AG09309 (cell line): ENCODE data around the gene APOBEC3F.

Experiments used
- DNase-seq: peaks from one replicate; pipeline ENCODE4 v3.0.0-alpha.2; 2010; ENCODE audit warnings: low read depth
- H3K4me3 ChIP-seq: 2 replicates; pipeline ENCODE4 v1.5.1; 2011; ENCODE audit warnings: mild to moderate bottlenecking, low read depth, low read length, moderate library complexity; ENCODE audit not compliant: control insufficient read depth
- TF ChIP-seq, protein P1 (sequence below): IDR thresholded peaks from 2 replicates; pipeline ENCODE4 v1.5.1; 2011; ENCODE audit warnings: mild to moderate bottlenecking, low read depth, low read length, inconsistent platforms; ENCODE audit not compliant: insufficient read depth, control insufficient read depth; ENCODE audit errors: missing control alignments

Gene APOBEC3F

DNA sequence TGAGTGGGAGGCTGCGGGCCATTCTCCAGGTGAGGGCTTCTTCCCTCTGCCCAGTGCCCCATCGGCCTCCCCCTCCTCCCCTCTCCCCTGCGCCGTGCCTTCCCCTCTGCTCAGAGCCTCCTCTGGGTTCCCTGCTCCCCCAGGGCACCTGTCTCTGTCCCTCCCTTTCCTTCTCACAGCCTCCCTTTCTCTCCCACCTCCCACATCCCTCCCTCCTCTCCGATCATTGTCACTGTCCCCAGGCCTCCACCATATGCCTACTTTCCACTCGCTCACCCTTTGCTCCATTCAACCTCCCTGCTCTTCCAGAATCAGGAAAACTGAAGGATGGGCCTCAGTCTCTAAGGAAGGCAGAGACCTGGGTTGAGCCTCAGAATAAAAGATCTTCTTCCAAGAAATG lies 46.4 kb downstream of the APOBEC3F start:
- DNase-seq: no peak
- no peak overlapping the region for H3K4me3 ChIP-seq
- TF ChIP-seq, protein P1, sequence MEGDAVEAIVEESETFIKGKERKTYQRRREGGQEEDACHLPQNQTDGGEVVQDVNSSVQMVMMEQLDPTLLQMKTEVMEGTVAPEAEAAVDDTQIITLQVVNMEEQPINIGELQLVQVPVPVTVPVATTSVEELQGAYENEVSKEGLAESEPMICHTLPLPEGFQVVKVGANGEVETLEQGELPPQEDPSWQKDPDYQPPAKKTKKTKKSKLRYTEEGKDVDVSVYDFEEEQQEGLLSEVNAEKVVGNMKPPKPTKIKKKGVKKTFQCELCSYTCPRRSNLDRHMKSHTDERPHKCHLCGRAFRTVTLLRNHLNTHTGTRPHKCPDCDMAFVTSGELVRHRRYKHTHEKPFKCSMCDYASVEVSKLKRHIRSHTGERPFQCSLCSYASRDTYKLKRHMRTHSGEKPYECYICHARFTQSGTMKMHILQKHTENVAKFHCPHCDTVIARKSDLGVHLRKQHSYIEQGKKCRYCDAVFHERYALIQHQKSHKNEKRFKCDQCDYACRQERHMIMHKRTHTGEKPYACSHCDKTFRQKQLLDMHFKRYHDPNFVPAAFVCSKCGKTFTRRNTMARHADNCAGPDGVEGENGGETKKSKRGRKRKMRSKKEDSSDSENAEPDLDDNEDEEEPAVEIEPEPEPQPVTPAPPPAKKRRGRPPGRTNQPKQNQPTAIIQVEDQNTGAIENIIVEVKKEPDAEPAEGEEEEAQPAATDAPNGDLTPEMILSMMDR: no peak

DNA sequence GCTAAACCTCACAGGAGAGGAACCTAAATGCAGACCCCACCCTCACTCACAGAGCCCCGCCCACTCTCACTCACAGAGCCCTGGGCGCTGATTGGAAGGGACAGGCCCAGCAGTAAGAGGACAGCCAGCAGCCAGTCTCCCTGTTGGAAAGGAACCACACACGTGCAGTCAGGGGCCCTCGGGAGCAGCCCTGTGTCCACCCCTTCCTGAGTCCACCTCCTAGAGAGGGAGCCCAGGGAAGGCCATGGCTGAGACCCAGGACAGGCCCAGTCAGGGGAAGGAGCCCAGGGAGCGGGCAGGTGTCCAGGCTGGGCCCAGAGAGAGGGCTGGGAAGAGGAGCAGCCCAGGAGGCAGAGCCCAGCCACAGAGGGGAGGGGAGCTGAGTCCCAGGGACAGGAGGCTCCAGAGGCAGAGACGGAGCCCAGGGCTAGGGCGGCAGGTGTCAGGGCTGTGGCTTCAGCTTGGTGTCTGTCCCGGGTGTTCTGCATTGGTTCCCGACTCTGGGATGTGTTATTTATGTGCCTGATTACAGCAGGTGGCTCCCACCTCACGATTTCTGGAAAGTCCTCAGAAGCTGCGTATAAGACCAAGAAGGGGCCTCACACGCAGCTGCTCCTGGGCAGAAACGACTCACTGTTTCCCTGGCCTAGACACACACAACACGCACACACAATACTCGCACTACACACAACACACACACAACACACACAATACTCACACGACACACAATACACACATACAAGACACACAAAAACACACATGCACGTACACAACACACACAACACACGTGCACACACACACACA lies 47.4 kb downstream of the APOBEC3F start:
- TF ChIP-seq, protein P1: no peak
- no peak for DNase-seq

DNA sequence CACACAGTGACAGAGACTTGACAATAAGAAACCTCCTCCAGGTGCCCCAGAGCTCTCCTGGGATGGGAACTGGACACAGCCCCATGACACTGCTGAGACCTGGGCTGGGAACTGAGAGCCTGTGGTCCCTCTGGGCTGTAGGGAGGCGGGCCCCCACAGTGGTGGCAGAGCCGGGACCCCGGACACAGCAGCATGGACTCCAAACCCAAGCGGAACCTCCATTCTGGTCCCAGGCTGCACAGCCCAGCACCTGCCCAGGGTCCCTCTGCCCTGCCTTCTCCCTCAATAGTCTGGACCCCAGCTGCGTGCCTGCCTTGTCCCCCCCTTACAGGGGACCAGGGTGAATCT lies 48.0 kb downstream of the APOBEC3F start:
- H3K4me3 ChIP-seq: no peak overlapping the region
- TF ChIP-seq, protein P1: no peak
- no peak for DNase-seq

More for the DNA sequence above, 47.4 kb downstream of the APOBEC3F start:
- no peak overlapping the region for H3K4me3 ChIP-seq

DNA sequence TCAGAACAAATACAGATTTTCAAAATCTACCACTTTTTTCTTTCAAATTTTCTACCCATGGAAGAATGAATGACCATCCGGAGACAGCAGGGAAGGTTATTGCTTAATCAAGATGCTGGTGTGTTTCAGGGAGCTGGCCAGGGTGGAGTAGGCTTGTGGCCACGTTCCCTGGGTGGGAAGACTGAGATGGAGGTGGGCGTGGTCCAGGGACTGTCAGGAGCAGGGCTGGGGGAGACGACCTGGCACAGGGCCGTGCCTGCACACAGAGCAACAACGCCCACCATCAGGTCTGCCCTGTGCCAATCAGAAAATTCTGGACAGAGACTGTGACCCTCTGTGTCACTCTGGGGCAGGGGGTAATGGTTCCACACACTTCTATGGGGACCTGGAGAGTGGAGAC lies 49.3 kb downstream of the APOBEC3F start:
- TF ChIP-seq, protein P1: no peak
- H3K4me3 ChIP-seq: no peak overlapping the region
- no peak for DNase-seq

DNA sequence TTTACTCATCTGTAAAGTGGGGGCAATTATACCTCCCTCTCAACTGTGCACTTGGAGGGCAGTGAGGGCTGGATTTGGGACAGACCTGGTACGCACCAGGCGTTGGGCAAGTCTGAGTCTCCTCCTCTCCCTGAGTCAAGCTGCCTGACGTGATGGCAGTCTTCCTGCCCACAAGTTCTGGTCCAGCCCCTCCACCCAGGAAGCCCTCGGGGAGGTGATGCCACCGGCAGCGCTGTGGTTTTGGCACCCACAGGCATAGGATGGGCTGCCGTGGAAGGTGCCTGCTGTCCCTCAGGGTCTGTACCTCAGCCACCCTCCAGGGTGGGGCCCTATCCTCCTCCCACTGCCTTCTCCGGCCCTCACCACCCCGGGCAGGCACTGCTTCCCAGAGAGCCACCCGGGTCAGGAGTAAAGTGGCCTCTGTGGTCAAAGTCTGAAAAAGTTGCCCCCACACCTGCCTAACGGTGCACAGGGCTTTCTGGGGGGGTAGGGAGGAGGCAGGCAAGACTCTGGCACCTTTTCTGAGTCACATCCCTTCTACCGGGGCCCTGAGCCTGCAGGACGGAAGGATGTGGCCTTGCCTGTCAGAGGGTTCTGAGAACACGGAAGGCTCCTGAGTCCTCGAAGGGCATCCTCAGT lies 49.9 kb downstream of the APOBEC3F start:
- TF ChIP-seq, protein P1: no peak
- DNase-seq: no peak
- H3K4me3 ChIP-seq: no peak overlapping the region

DNA sequence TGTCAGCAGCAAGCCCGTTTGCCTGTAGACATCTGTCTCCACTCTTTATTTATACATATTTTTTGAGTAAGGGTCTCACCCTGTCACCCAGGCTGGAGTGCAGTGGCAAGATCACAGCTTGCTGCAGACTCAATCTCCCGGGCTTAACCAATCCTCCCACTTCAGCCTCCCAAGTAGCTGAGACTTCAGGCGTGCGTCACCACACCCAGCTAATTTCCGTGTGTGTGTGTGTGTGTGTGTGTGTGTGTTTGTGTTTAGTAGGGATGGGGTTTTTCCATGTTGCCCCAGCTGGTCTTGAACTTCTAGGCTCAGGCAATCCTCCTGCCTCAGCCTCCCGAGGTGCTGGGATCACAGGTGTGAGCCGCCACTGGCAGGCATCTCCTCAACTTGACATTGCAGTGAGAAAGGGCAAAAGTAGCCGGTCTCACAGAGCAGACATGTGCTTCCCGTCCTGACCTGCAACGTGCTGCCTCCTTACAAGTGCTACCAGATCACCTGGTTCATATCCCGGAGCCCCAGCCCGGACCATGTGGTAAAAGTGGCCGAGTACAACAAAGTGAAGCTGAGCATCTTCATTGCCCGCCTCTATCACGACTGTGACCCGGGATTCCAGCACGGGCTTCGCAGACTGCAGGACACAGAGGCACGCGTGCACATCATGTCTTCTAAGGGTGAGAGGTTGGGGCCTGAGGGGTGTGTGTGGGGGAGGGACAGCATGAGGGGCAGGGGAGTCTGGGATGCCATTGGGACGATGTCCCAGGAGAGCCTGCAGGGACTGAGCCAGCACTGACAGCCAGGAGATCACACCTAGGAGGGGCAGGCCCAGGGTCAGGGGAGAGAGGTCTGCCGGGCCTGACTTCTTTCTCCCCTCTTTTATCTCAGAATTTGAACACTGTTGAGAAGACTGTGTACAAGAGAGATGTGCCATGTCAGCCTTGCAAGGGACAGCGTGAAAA lies 50.7 kb downstream of the APOBEC3F start:
- DNase-seq: no peak
- no peak overlapping the region for H3K4me3 ChIP-seq

More for the DNA sequence above, 50.7 kb downstream of the APOBEC3F start:
- TF ChIP-seq, protein P1: no peak
